Measurements from ENCODE around the gene SCLY. TPM values are rescaled to one million over a fixed set of nuclear protein-coding genes. Genes with fewer than 3 reads are reported as not detected.
"Not testable (repeated sequence)": the region's sequence is repeated elsewhere in the genome, so short reads cannot be mapped to it uniquely, and the experiment has no call there.

Gene SCLY
- total RNA-seq, 2 donors from 2014 or later = 10.2 to 36.9 TPM

- no peak for TF ChIP-seq CTCF (IDR thresholded peaks at IDR 0.05)
- intact Hi-C loops (cut with DNase I) = no loop called here
- Histone ChIP-seq H3K4me1 (no peaks in the 10 kb centered on the region), H3K36me3 (no peaks in the 10 kb centered on the region), H3K27me3 (no peaks in the 10 kb centered on the region), H3K9ac (ENCODE audit: low read depth in 2 of 2, low read length in 2 of 2) (no peak overlapping the region), H3K27ac (no peak overlapping the region), H3K4me3 (no peak overlapping the region), H3K9me3 (no peaks in the 10 kb centered on the region)
- DNase-seq = no peak
Measured at GRCh38 chr2:238114331-238114841, 53.6 kb downstream of the SCLY start.

GRCh38 chr2:238114851-238115660, 54.3 kb downstream of the SCLY start:
- DNase-seq = no peak
- no peaks in the 10 kb centered on the region for H3K9me3 ChIP-seq
- H3K27ac ChIP-seq = no peak overlapping the region
- H3K4me1 ChIP-seq = no peaks in the 10 kb centered on the region
- H3K9ac ChIP-seq (ENCODE audit: low read depth in 2 of 2, low read length in 2 of 2) = no peak overlapping the region
- intact Hi-C loops (cut with DNase I) = no loop called here
- no peak overlapping the region for H3K4me3 ChIP-seq
- H3K36me3 ChIP-seq = no peaks in the 10 kb centered on the region
- no peak for TF ChIP-seq CTCF (IDR thresholded peaks at IDR 0.05)
- peaks cover under 1% of the 10 kb centered on the region for H3K27me3 ChIP-seq

GRCh38 chr2:238115709-238116108, 54.9 kb downstream of the SCLY start:
- H3K36me3 ChIP-seq; DNase-seq; H3K27me3 ChIP-seq; H3K9me3 ChIP-seq; intact Hi-C loops (cut with DNase I); H3K27ac ChIP-seq; H3K9ac ChIP-seq (ENCODE audit: low read depth in 2 of 2, low read length in 2 of 2); H3K4me3 ChIP-seq; H3K4me1 ChIP-seq: not testable (repeated sequence)

- Histone ChIP-seq H3K4me3 (no peak overlapping the region), H3K9ac (ENCODE audit: low read depth in 2 of 2, low read length in 2 of 2) (no peak overlapping the region), H3K27ac (no peak overlapping the region), H3K36me3 (no peaks in the 10 kb centered on the region), H3K4me1 (no peaks in the 10 kb centered on the region), H3K9me3 (no peaks in the 10 kb centered on the region), H3K27me3 (peaks cover 9% of the 10 kb centered on the region)
- DNase-seq = no peak
- intact Hi-C loops (cut with DNase I) = no loop called here
- TF ChIP-seq CTCF (IDR thresholded peaks at IDR 0.05) = no peak
Measured at GRCh38 chr2:238116298-238117198, 55.7 kb downstream of the SCLY start.

- no peak for DNase-seq
Measured at GRCh38 chr2:238117199-238118154, 56.7 kb downstream of the SCLY start.

More at GRCh38 chr2:238117199-238118154, 56.7 kb downstream of the SCLY start:
- no peaks in the 10 kb centered on the region for H3K36me3 ChIP-seq
- H3K4me1 ChIP-seq = no peaks in the 10 kb centered on the region
- peaks cover 9% of the 10 kb centered on the region for H3K27me3 ChIP-seq
- H3K9ac ChIP-seq (ENCODE audit: low read depth in 2 of 2, low read length in 2 of 2) = no peak overlapping the region
- intact Hi-C loops (cut with DNase I) = no loop called here
- H3K9me3 ChIP-seq = no peaks in the 10 kb centered on the region
- H3K27ac ChIP-seq = no peak overlapping the region
- no peak for TF ChIP-seq CTCF (IDR thresholded peaks at IDR 0.05)
- no peak overlapping the region for H3K4me3 ChIP-seq
